ENCODE results near the gene UBE4B. TPM values are rescaled to one million over a fixed set of nuclear protein-coding genes. Genes with fewer than 3 reads are reported as not detected.

The UBE4B gene
- total and polyA plus RNA-seq, 9 of the 15 experiments (the other 6 are each of a cell fraction or from before 2014, with no cell fraction given): 11.7 to 73.7 (median 40.1) TPM

DNA sequence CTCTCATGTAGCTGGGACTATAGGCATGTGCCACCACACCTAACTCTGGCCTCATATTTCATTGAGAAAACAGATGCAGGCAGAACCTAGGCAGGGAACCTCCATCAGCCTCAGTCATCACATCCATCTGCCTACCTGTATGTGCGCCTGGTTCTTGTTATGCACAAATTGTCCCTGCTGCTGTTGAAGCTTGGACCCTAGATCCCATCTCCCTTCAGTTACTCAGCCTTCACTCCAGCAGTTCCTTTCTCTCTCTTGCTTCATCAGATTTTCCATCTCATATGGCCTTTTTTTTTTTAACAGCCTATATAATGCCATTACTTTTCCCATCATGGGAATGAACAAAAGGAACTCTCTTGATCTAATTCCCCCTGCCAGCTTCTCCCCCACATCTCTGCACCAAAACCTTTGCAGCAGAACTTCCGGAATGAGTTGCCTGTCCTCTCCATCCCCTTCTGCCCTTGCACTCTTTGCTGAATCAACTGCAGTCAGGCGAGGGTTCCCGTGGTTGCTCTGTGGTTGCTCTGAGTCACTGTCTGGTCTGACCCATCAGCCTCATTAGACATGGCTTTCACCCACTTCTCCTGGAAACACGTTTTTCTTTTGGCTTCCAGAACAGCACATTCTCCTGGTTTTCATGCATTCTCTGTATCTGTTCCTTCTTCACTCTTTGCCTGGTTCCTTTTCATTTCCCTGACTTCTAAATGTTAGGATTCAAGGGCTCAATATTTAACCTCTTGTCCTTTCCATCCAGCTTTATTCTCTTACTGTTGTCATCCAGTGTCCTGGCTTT lies 41.5 kb downstream of the UBE4B start:
- no peaks in the 10 kb centered on the region for H3K9me3 ChIP-seq (replicated peaks; ENCODE audit: control insufficient read depth, insufficient read depth, low read depth, low read length)
- peaks cover 0 to 15% of the 10 kb centered on the region in 2 experiments; a peak in 3 of 5 replicates for H3K4me1 ChIP-seq (replicated peaks in 1 of 2; ENCODE audit: control insufficient read depth in 2 of 2, insufficient read depth in 2 of 2, low read length in 2 of 2)
- H3K9me1 ChIP-seq (ENCODE audit: control insufficient read depth, insufficient read depth, low read length): no peaks in the 10 kb centered on the region
- H3K9ac ChIP-seq (ENCODE audit: insufficient read depth in 1 of 2, low read depth in 2 of 2, low read length in 2 of 2): no peak overlapping the region
- H2AFZ ChIP-seq (ENCODE audit: low read depth, low read length): no peak overlapping the region
- 28% methylated on average over 5 of the region's 5 CpGs for WGBS (ENCODE audit: insufficient coverage, low coverage, missing lambda C conversion rate)
- BruUV-seq (replicated peaks): no TSS peak
- peak; percentile 74 for FAIRE-seq
- H3K4me3 ChIP-seq: no peak overlapping the region
- H4K20me1 ChIP-seq (replicated peaks; ENCODE audit: control insufficient read depth, insufficient read depth, low read length): peaks cover 7% of the 10 kb centered on the region
- ChIA-PET POLR2A (no interaction called here), CTCF (ENCODE audit: low intra/inter-chr PET ratio) (no interaction called here)
- no peaks in the 10 kb centered on the region for H3K27me3 ChIP-seq (ENCODE audit: control insufficient read depth in 2 of 2, insufficient read depth in 2 of 2, low read length in 2 of 2)
- peaks cover 29% of the 10 kb centered on the region for H3K79me2 ChIP-seq (ENCODE audit: control insufficient read depth, insufficient read depth, low read length)
- no peak overlapping the region; the same call in 1 of the 2 replicates for H3K4me2 ChIP-seq (ENCODE audit: insufficient read depth, low read length)
- intact Hi-C loops (cut with micrococcal nuclease) (no loop called here), in situ Hi-C loops (cut with MboI) (no loop called here)
- H3K36me3 ChIP-seq (ENCODE audit: control insufficient read depth, insufficient read depth, low read length): peaks cover 31% of the 10 kb centered on the region
- DNase-seq (ENCODE audit: extremely low read depth in 1 of 4, low spot score in 3 of 4): peak in 2 of 4 experiments; percentile 64 to 66
- ATAC-seq: peak; percentile 88
- H3K27ac ChIP-seq (ENCODE audit: extremely low read depth, low read depth, low read length): no peak overlapping the region; the same call in 2 of the 3 replicates
- TF ChIP-seq CBFA2T3 (IDR thresholded peaks at IDR 0.05) (0 out of 2 replicates have a peak, but pooled peaks have one; percentile 12), JUND (IDR thresholded peaks at IDR 0.05; ENCODE audit: borderline replicate concordance, low read depth, low read length) (peak; percentile 76; the same call in 1 of the 2 replicates), JUND (tag; IDR thresholded peaks at IDR 0.05; ENCODE audit: borderline replicate concordance, low read depth, low read length) (peak; percentile 66; the same call in 1 of the 3 replicates), SMARCE1 (IDR thresholded peaks at IDR 0.05) (0 out of 2 replicates have a peak, but pooled peaks have one; percentile 43), ZNF212 (CRISPR knock-in tag; IDR thresholded peaks at IDR 0.05) (no peak)
- TF ChIP-seq, protein P1, sequence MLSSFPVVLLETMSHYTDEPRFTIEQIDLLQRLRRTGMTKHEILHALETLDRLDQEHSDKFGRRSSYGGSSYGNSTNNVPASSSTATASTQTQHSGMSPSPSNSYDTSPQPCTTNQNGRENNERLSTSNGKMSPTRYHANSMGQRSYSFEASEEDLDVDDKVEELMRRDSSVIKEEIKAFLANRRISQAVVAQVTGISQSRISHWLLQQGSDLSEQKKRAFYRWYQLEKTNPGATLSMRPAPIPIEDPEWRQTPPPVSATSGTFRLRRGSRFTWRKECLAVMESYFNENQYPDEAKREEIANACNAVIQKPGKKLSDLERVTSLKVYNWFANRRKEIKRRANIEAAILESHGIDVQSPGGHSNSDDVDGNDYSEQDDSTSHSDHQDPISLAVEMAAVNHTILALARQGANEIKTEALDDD (IDR thresholded peaks at IDR 0.05): 0 out of 2 replicates have a peak, but pooled peaks have one; percentile 16
- TF ChIP-seq, protein P2, sequence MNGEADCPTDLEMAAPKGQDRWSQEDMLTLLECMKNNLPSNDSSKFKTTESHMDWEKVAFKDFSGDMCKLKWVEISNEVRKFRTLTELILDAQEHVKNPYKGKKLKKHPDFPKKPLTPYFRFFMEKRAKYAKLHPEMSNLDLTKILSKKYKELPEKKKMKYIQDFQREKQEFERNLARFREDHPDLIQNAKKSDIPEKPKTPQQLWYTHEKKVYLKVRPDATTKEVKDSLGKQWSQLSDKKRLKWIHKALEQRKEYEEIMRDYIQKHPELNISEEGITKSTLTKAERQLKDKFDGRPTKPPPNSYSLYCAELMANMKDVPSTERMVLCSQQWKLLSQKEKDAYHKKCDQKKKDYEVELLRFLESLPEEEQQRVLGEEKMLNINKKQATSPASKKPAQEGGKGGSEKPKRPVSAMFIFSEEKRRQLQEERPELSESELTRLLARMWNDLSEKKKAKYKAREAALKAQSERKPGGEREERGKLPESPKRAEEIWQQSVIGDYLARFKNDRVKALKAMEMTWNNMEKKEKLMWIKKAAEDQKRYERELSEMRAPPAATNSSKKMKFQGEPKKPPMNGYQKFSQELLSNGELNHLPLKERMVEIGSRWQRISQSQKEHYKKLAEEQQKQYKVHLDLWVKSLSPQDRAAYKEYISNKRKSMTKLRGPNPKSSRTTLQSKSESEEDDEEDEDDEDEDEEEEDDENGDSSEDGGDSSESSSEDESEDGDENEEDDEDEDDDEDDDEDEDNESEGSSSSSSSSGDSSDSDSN (IDR thresholded peaks at IDR 0.05; ENCODE audit: borderline replicate concordance in 1 of 2, low read depth in 2 of 2, low read length in 2 of 2): peak in 1 of 2 experiments; percentile 33; a peak in 1 of 4 replicates
- TF ChIP-seq, protein P3, sequence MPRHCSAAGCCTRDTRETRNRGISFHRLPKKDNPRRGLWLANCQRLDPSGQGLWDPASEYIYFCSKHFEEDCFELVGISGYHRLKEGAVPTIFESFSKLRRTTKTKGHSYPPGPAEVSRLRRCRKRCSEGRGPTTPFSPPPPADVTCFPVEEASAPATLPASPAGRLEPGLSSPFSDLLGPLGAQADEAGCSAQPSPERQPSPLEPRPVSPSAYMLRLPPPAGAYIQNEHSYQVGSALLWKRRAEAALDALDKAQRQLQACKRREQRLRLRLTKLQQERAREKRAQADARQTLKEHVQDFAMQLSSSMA (CRISPR knock-in tag; IDR thresholded peaks at IDR 0.05): no peak
- TF ChIP-seq, protein P4, sequence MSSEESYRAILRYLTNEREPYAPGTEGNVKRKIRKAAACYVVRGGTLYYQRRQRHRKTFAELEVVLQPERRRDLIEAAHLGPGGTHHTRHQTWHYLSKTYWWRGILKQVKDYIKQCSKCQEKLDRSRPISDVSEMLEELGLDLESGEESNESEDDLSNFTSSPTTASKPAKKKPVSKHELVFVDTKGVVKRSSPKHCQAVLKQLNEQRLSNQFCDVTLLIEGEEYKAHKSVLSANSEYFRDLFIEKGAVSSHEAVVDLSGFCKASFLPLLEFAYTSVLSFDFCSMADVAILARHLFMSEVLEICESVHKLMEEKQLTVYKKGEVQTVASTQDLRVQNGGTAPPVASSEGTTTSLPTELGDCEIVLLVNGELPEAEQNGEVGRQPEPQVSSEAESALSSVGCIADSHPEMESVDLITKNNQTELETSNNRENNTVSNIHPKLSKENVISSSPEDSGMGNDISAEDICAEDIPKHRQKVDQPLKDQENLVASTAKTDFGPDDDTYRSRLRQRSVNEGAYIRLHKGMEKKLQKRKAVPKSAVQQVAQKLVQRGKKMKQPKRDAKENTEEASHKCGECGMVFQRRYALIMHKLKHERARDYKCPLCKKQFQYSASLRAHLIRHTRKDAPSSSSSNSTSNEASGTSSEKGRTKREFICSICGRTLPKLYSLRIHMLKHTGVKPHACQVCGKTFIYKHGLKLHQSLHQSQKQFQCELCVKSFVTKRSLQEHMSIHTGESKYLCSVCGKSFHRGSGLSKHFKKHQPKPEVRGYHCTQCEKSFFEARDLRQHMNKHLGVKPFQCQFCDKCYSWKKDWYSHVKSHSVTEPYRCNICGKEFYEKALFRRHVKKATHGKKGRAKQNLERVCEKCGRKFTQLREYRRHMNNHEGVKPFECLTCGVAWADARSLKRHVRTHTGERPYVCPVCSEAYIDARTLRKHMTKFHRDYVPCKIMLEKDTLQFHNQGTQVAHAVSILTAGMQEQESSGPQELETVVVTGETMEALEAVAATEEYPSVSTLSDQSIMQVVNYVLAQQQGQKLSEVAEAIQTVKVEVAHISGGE (CRISPR knock-in tag; IDR thresholded peaks at IDR 0.05): 0 out of 6 replicates have a peak, but pooled peaks of 1 of the 3 experiments have one; percentile 19
- TF ChIP-seq, protein P5, sequence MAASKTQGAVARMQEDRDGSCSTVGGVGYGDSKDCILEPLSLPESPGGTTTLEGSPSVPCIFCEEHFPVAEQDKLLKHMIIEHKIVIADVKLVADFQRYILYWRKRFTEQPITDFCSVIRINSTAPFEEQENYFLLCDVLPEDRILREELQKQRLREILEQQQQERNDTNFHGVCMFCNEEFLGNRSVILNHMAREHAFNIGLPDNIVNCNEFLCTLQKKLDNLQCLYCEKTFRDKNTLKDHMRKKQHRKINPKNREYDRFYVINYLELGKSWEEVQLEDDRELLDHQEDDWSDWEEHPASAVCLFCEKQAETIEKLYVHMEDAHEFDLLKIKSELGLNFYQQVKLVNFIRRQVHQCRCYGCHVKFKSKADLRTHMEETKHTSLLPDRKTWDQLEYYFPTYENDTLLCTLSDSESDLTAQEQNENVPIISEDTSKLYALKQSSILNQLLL (CRISPR knock-in tag; IDR thresholded peaks at IDR 0.05; ENCODE audit: borderline replicate concordance): no peak

Data from K562 (cell line).